Left ventricle myocardium inferior (tissue), 1 donor: Measurements from ENCODE around the gene KCNK17. TPM values are rescaled to one million over a fixed set of nuclear protein-coding genes. Genes with fewer than 3 reads are reported as not detected.

Experiments
- DNase-seq: peaks from one replicate; pipeline ENCODE4 v3.0.0-alpha.2; 2020
- H3K27ac ChIP-seq: fragments of 200-600 bp; replicated peaks from 2 replicates; pipeline ENCODE4 v1.8.0; 2021
- H3K27me3 ChIP-seq: fragments of 200-600 bp; 2 replicates; pipeline ENCODE4 v1.8.0; 2021; ENCODE audit warnings: low read depth
- H3K36me3 ChIP-seq: fragments of 200-600 bp; 2 replicates; pipeline ENCODE4 v1.8.0; 2021
- H3K4me1 ChIP-seq: fragments of 200-600 bp; 2 replicates; pipeline ENCODE4 v1.8.0; 2021
- H3K4me3 ChIP-seq: fragments of 200-600 bp; 2 replicates; pipeline ENCODE4 v1.8.0; 2021; ENCODE audit warnings: mild to moderate bottlenecking, moderate library complexity
- H3K9me3 ChIP-seq: fragments of 200-600 bp; replicated peaks from 2 replicates; pipeline ENCODE4 v1.8.0; 2021
- CTCF ChIP-seq: fragments of 200-600 bp; IDR thresholded peaks from 2 replicates; pipeline ENCODE4 v1.8.0; 2021; ENCODE audit warnings: antibody characterized with exemption, mild to moderate bottlenecking, borderline replicate concordance
- intact Hi-C: fragments of 100-400 bp; cut with micrococcal nuclease; formaldehyde crosslinking; loops from one replicate; pipeline ENCODE4 v1.11.0; 2022
- total RNA-seq: library from RNA; stranded (reverse); fragmentation: NEBNext Ultra II Directional; extraction: Animal tissue kit (Norgen Biotek cat#: 25700); gene quantifications from one replicate; pipeline ENCODE4 v1.2.1, GENCODE V29; 2021
- donor health status: DM: no; HTN: yes; CAD: no; lungs with severe emphysema.

KCNK17 gene
- total RNA-seq, 1 donor from 2014 or later = 0.52 TPM

- no peak for TF ChIP-seq CTCF
- Histone ChIP-seq H3K4me1 (no peaks in the 10 kb centered on the region), H3K9me3 (no peaks in the 10 kb centered on the region), H3K27me3 (peaks cover 38% of the 10 kb centered on the region), H3K36me3 (no peaks in the 10 kb centered on the region), H3K27ac (no peak overlapping the region), H3K4me3 (no peak overlapping the region)
- no peak for DNase-seq
- intact Hi-C loops = no loop called here
Observed at GRCh38 chr6:39266375-39266774, 47.8 kb downstream of the KCNK17 start.

DNA sequence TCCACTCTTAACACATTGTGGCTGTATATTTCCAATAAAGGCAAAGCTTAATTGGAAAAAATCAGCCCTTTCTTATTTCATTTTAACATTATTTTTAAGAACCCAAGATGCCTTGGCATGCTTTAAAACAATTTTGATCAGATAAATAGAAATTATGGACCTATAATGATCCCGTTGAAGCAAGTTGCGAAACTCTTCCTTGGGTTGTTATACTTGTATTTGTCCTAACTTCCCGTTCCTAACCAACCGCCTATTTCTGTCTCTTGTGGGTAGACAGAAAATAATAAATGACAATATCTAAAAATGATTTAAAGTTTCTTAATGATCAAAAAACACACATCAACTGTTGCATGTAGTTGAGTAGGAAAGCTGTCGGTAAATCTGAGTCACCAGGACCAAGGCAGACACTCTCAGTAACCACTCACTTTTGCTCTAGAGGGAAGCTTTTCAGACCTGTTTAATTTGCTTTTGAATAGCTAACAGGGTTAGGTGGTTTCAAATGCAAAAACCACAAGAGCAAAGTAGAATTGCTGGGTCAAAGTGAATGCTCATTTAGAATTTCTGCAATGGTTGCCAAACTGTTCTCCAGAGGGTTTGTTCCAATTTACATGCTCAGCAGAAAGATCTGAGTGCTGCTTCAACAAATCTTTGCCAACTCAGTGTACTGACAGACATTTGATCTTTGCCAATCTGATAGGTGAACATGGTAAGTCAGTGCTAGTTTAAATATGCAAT lies 50.7 kb downstream of the KCNK17 start:
- DNase-seq = no peak
- Histone ChIP-seq H3K9me3 (no peaks in the 10 kb centered on the region), H3K27me3 (peaks cover 67% of the 10 kb centered on the region), H3K27ac (no peak overlapping the region), H3K36me3 (no peaks in the 10 kb centered on the region), H3K4me1 (no peaks in the 10 kb centered on the region), H3K4me3 (no peak overlapping the region)
- intact Hi-C loops = no loop called here
- no peak for TF ChIP-seq CTCF

- H3K9me3 ChIP-seq = no peaks in the 10 kb centered on the region
- no peaks in the 10 kb centered on the region for H3K4me1 ChIP-seq
- H3K27ac ChIP-seq = no peak overlapping the region
- no peak for TF ChIP-seq CTCF
- peaks cover 68% of the 10 kb centered on the region for H3K27me3 ChIP-seq
- no peaks in the 10 kb centered on the region for H3K36me3 ChIP-seq
- DNase-seq = no peak
- H3K4me3 ChIP-seq = no peak overlapping the region
- intact Hi-C loops = no loop called here
Observed at GRCh38 chr6:39261751-39262150, 52.5 kb downstream of the KCNK17 start.

DNA sequence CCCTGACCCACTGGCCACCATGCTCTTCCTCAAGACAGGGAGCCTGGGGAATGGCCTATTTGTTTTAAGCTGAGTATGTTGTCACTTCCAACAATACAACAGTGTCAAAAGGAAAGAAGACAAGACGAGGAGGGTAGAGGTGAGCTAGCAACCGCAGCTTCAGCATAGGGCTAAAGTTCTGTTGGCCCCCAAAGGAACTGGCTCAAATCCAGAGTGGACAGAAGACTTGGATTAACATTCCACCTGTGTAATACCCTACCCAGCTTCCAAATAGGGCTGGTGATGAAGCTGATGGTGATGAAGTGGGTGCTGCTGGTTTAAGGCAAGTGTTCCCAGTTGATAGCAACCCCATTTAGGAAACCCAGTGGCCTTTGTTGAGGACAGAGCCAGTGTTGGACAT lies 53.3 kb downstream of the KCNK17 start:
- intact Hi-C loops = no loop called here
- H3K9me3 ChIP-seq = no peaks in the 10 kb centered on the region
- no peaks in the 10 kb centered on the region for H3K4me1 ChIP-seq
- peaks cover 68% of the 10 kb centered on the region for H3K27me3 ChIP-seq
- no peak overlapping the region for H3K27ac ChIP-seq
- no peak for TF ChIP-seq CTCF
- no peak for DNase-seq
- no peaks in the 10 kb centered on the region for H3K36me3 ChIP-seq
- no peak overlapping the region for H3K4me3 ChIP-seq

- intact Hi-C loops = no loop called here
- H3K27me3 ChIP-seq = peaks cover 73% of the 10 kb centered on the region
- no peaks in the 10 kb centered on the region for H3K36me3 ChIP-seq
- no peaks in the 10 kb centered on the region for H3K4me1 ChIP-seq
- no peak for DNase-seq
- H3K4me3 ChIP-seq = no peak overlapping the region
- no peaks in the 10 kb centered on the region for H3K9me3 ChIP-seq
- no peak for TF ChIP-seq CTCF
- no peak overlapping the region for H3K27ac ChIP-seq
Observed at GRCh38 chr6:39260456-39260855, 53.8 kb downstream of the KCNK17 start.
